Ishikawa (cell line): ENCODE measurements around the gene RECK.

Experiments used
- CEBPB ChIP-seq: IDR thresholded peaks from 2 replicates; pipeline ENCODE4 v1.6.1; 2012
- CREB1 ChIP-seq: IDR thresholded peaks from 2 replicates; pipeline ENCODE4 v1.6.1; 2012; ENCODE audit warnings: low read depth
- EGR1 ChIP-seq: IDR thresholded peaks from 2 replicates; pipeline ENCODE4 v1.6.1; 2012
- EP300 ChIP-seq: IDR thresholded peaks from 2 replicates; pipeline ENCODE4 v1.6.1; 2012; ENCODE audit warnings: borderline replicate concordance
- FOXM1 ChIP-seq: IDR thresholded peaks from 2 replicates; pipeline ENCODE4 v1.6.1; 2012; ENCODE audit warnings: low read depth, borderline replicate concordance
- MAX ChIP-seq: IDR thresholded peaks from 2 replicates; pipeline ENCODE4 v1.6.1; 2012
- NFIC ChIP-seq: IDR thresholded peaks from 2 replicates; pipeline ENCODE4 v1.6.1; 2012
- RAD21 ChIP-seq: IDR thresholded peaks from 2 replicates; pipeline ENCODE4 v1.6.1; 2012; ENCODE audit warnings: low read depth
- REST ChIP-seq: IDR thresholded peaks from 2 replicates; pipeline ENCODE4 v1.6.1; 2012; ENCODE audit warnings: low read depth, mild to moderate bottlenecking
- TAF1 ChIP-seq: IDR thresholded peaks from 2 replicates; pipeline ENCODE4 v1.6.1; 2012; ENCODE audit warnings: low read depth, mild to moderate bottlenecking
- TCF12 ChIP-seq: IDR thresholded peaks from 2 replicates; pipeline ENCODE4 v1.6.1; 2012; ENCODE audit warnings: low read depth
- TEAD4 ChIP-seq: IDR thresholded peaks from 2 replicates; pipeline ENCODE4 v1.6.1; 2012
- USF1 ChIP-seq: IDR thresholded peaks from 2 replicates; pipeline ENCODE4 v1.6.1; 2012
- YY1 ChIP-seq: IDR thresholded peaks from 2 replicates; pipeline ENCODE4 v1.6.1; 2012; ENCODE audit warnings: low read depth
- ZBTB7A ChIP-seq: IDR thresholded peaks from 2 replicates; pipeline ENCODE4 v1.6.1; 2012; ENCODE audit warnings: low read depth

Gene RECK

GRCh38 chr9:36129139-36129538, 92.4 kb downstream of the RECK start:
- TF ChIP-seq EP300: no peak
- no peak for TF ChIP-seq ZBTB7A
- no peak for TF ChIP-seq RAD21
- TF ChIP-seq REST: no peak
- TF ChIP-seq TEAD4: no peak
- no peak for TF ChIP-seq FOXM1
- no peak for TF ChIP-seq TCF12
- no peak for TF ChIP-seq NFIC
- no peak for TF ChIP-seq CREB1
- no peak for TF ChIP-seq TAF1
- TF ChIP-seq EGR1: no peak
- TF ChIP-seq CEBPB: no peak
- TF ChIP-seq YY1: no peak
- TF ChIP-seq MAX: no peak
- no peak for TF ChIP-seq USF1

GRCh38 chr9:36132086-36132485, 95.4 kb downstream of the RECK start:
- TF ChIP-seq CREB1 (no peak), EGR1 (no peak), RAD21 (no peak), YY1 (no peak), NFIC (no peak), TAF1 (no peak), REST (no peak), MAX (no peak), TCF12 (no peak), FOXM1 (no peak), ZBTB7A (no peak), TEAD4 (no peak), CEBPB (no peak), USF1 (no peak), EP300 (no peak)

- no peak for TF ChIP-seq CEBPB
- TF ChIP-seq MAX: no peak
- TF ChIP-seq NFIC: no peak
- no peak for TF ChIP-seq ZBTB7A
- no peak for TF ChIP-seq YY1
- no peak for TF ChIP-seq USF1
- TF ChIP-seq EP300: no peak
- TF ChIP-seq EGR1: no peak
- no peak for TF ChIP-seq TEAD4
- TF ChIP-seq TCF12: no peak
- no peak for TF ChIP-seq FOXM1
- no peak for TF ChIP-seq RAD21
These were observed 98.2 kb downstream of the RECK start for GRCh38 chr9:36134761-36135505.

GRCh38 chr9:36135741-36136271, 99.1 kb downstream of the RECK start:
- TF ChIP-seq REST: no peak
- no peak for TF ChIP-seq RAD21
- TF ChIP-seq TAF1: no peak
- TF ChIP-seq TEAD4: no peak
- TF ChIP-seq NFIC: no peak
- no peak for TF ChIP-seq USF1
- TF ChIP-seq YY1: no peak
- TF ChIP-seq CREB1: no peak
- no peak for TF ChIP-seq EGR1
- no peak for TF ChIP-seq FOXM1
- no peak for TF ChIP-seq CEBPB
- no peak for TF ChIP-seq EP300
- TF ChIP-seq MAX: no peak
- no peak for TF ChIP-seq ZBTB7A
- no peak for TF ChIP-seq TCF12
